Measurements from ENCODE around the gene FBXL5. TPM values are rescaled to one million over a fixed set of nuclear protein-coding genes. Genes with fewer than 3 reads are reported as not detected.

FBXL5 gene
- total RNA-seq, 1 experiment from 2014 or later, result 59.7 TPM

- POLR2A ChIA-PET (ENCODE audit: low non-redundant PET), result no interaction called here
These were observed 79.2 kb downstream of the FBXL5 start for GRCh38 chr4:15575966-15576365.

GRCh38 chr4:15569746-15570145 lies 85.4 kb downstream of the FBXL5 start:
- Histone ChIP-seq H3K27me3 (replicated peaks; ENCODE audit: insufficient read depth, low read depth, low read length, poor library complexity) (no peaks in the 10 kb centered on the region), H3K4me3 (ENCODE audit: low read depth, low read length, poor library complexity, severe bottlenecking) (no peak overlapping the region), H3K9me3 (ENCODE audit: low read depth, low read length, poor library complexity, severe bottlenecking) (no peaks in the 10 kb centered on the region), H3K4me1 (ENCODE audit: insufficient read depth, low read length, poor library complexity, severe bottlenecking) (no peaks in the 10 kb centered on the region), H3K36me3 (ENCODE audit: insufficient read depth, low read length, poor library complexity, severe bottlenecking) (no peaks in the 10 kb centered on the region), H3K27ac (ENCODE audit: low read depth, low read length, poor library complexity, severe bottlenecking) (no peak overlapping the region)
- DNase-seq (ENCODE audit: low spot score), result no peak
- TF ChIP-seq EZH2 (IDR thresholded peaks at IDR 0.05; ENCODE audit: borderline replicate concordance, low read depth, low read length, poor library complexity, severe bottlenecking) (no peak), CTCF (conservative IDR thresholded peaks at IDR 0.05; ENCODE audit: low read depth, low read length) (no peak)
- POLR2A ChIA-PET (ENCODE audit: low non-redundant PET), result no interaction called here
- BruUV-seq (replicated peaks), result no TSS peak
- intact Hi-C loops (cut with micrococcal nuclease; ENCODE audit: unreplicated experiment), result no loop called here
- CTCF ChIA-PET, result no interaction called here

More at GRCh38 chr4:15575966-15576365, 79.2 kb downstream of the FBXL5 start:
- Histone ChIP-seq H3K36me3 (ENCODE audit: insufficient read depth, low read length, poor library complexity, severe bottlenecking) (no peaks in the 10 kb centered on the region), H3K27ac (ENCODE audit: low read depth, low read length, poor library complexity, severe bottlenecking) (no peak overlapping the region), H3K27me3 (replicated peaks; ENCODE audit: insufficient read depth, low read depth, low read length, poor library complexity) (no peaks in the 10 kb centered on the region), H3K9me3 (ENCODE audit: low read depth, low read length, poor library complexity, severe bottlenecking) (no peaks in the 10 kb centered on the region), H3K4me1 (ENCODE audit: insufficient read depth, low read length, poor library complexity, severe bottlenecking) (no peaks in the 10 kb centered on the region), H3K4me3 (ENCODE audit: low read depth, low read length, poor library complexity, severe bottlenecking) (no peak overlapping the region)
- intact Hi-C loops (cut with micrococcal nuclease; ENCODE audit: unreplicated experiment), result no loop called here
- TF ChIP-seq EZH2 (IDR thresholded peaks at IDR 0.05; ENCODE audit: borderline replicate concordance, low read depth, low read length, poor library complexity, severe bottlenecking) (no peak), CTCF (conservative IDR thresholded peaks at IDR 0.05; ENCODE audit: low read depth, low read length) (no peak)
- CTCF ChIA-PET, result no interaction called here
- no peak for DNase-seq (ENCODE audit: low spot score)
- no TSS peak for BruUV-seq (replicated peaks)

GRCh38 chr4:15568821-15569220 lies 86.3 kb downstream of the FBXL5 start:
- POLR2A ChIA-PET (ENCODE audit: low non-redundant PET), result no interaction called here
- intact Hi-C loops (cut with micrococcal nuclease; ENCODE audit: unreplicated experiment), result no loop called here
- no peak overlapping the region for H3K4me3 ChIP-seq (ENCODE audit: low read depth, low read length, poor library complexity, severe bottlenecking)
- H3K27me3 ChIP-seq (replicated peaks; ENCODE audit: insufficient read depth, low read depth, low read length, poor library complexity), result no peaks in the 10 kb centered on the region
- DNase-seq (ENCODE audit: low spot score), result no peak
- no peaks in the 10 kb centered on the region for H3K9me3 ChIP-seq (ENCODE audit: low read depth, low read length, poor library complexity, severe bottlenecking)
- CTCF ChIA-PET, result no interaction called here
- H3K36me3 ChIP-seq (ENCODE audit: insufficient read depth, low read length, poor library complexity, severe bottlenecking), result no peaks in the 10 kb centered on the region
- TF ChIP-seq EZH2 (IDR thresholded peaks at IDR 0.05; ENCODE audit: borderline replicate concordance, low read depth, low read length, poor library complexity, severe bottlenecking) (no peak), CTCF (conservative IDR thresholded peaks at IDR 0.05; ENCODE audit: low read depth, low read length) (no peak)
- H3K4me1 ChIP-seq (ENCODE audit: insufficient read depth, low read length, poor library complexity, severe bottlenecking), result no peaks in the 10 kb centered on the region
- BruUV-seq (replicated peaks), result no TSS peak
- no peak overlapping the region for H3K27ac ChIP-seq (ENCODE audit: low read depth, low read length, poor library complexity, severe bottlenecking)
